GM18517 (cell line): ENCODE measurements around the gene AGBL5.
"Not testable (repeated sequence)": the region's sequence is repeated elsewhere in the genome, so short reads cannot be mapped to it uniquely, and the experiment has no call there.

Experiments
- ATAC-seq: cut with Tn5 transposase; IDR thresholded peaks from one replicate; pipeline ENCODE4 v1.9.1; 2021; ENCODE audit warnings: mild to moderate bottlenecking, moderate library complexity; ENCODE audit not compliant: unreplicated experiment

Gene AGBL5

DNA sequence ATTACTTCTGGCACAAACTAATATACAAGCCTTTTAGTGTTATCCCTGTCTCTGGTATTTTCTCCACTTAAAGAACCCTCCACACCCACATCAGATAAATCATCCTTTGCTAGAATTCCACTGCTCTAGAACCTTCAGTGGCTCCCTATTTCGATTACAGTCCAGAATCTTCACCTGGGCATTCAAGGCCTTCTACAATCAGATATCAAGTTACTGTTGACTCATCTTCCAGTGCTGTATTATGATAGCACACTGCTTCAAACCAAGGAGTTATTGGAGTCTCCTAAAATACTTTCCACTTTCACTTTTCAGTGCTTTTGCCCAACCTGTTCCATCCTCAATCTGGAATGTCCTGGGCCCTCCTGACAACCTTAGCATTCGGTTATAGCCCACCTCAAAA is 64.1 kb downstream of the AGBL5 start:
- no peak for ATAC-seq

DNA sequence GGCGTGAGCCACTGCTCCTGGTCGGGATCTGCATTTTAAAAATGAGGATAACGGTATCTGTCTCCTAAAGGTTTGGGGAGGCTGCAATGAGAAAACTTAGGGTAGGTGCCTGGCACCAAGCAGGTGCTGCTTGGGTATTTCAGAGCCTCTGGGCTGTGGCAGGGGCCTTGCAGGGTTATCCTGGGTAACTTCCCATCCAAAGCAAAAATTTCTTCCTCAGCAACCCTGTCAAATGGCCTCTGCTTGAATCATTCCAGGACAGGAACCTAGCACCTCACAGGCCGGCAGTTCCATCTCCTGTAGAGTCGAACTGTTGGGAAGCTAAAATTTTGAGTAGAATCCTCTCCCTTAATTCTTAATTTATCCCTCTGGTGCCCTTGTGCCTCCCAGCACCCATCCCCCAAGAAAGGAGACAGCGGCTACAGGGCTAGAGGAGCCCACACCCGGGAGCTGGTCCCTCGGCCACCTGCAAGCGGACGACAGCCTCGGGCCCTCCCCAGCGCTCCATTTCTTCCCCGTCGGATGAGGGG is 66.6 kb downstream of the AGBL5 start:
- no peak for ATAC-seq

DNA sequence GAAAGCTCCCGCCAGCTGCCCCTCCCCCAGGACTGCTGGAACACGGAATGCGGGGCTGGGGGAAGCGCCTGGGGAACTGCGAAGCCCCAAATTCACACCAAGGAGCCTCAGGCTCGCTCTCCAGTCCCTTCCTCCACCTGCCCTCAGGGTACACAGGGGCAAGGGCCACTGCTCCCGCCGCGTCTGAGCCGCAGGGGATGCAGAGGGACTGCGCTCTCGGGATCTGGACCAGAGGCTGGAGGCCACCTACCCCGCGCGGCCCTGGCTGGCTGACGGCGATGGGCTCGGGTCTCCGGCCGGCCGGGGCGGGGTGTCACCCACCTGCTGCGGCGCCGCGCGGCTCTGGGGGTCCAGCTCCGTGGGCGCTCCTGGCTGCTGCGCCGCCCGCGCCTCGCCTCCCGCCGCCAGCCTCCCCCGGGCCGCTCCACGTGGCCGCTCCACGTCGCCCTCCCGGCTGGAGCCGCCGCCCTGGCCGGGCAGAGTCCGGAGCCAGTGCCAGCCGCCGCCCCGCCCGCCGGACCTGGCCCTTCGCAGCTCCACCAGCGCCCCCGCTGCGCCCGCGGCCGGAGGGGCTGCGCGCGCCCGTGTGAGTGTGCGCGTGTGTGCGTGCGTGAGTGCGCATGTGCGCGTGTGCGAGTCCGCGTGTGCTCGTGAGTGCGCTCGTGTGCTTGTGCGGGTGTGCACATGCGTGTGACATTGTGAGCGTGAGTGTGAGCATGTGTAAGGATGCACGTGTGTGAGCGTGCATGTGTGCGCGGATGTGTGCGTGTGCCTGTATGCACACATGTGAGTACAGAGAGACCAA is 67.3 kb downstream of the AGBL5 start, which contains the start of gene CGREF1:
TSS of gene CGREF1 (minus strand) at position 604 of the 805 bp plus-strand sequence. CDS start 14,762 bp downstream, outside the sequence.
- no peak for ATAC-seq

DNA sequence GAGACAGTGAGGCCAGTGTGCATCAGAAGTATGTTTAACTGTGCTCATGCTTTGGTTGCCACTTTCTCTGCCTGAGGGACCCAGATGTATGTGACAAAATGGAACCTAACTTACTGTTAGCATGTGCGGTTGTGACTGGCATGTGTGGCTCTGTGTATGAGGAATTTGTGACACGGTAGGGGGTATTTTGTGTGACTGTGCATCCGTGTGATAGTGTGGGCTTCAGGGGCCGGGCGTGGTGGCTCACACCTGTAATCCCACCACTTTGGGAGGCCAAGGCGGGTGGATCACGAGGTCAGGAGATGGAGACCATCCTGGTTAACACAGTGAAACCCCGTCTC is 67.8 kb downstream of the AGBL5 start:
- not testable (repeated sequence) for ATAC-seq
